HG03432 (cell line): Measurements from ENCODE around the gene PRRT2.
"Not testable (repeated sequence)": the region's sequence is repeated elsewhere in the genome, so short reads cannot be mapped to it uniquely, and the experiment has no call there.

Source experiments
- ATAC-seq: cut with Tn5 transposase; IDR thresholded peaks from one replicate; pipeline ENCODE4 v1.9.1; 2021; ENCODE audit warnings: mild to moderate bottlenecking, moderate library complexity; ENCODE audit not compliant: unreplicated experiment

The PRRT2 gene

DNA sequence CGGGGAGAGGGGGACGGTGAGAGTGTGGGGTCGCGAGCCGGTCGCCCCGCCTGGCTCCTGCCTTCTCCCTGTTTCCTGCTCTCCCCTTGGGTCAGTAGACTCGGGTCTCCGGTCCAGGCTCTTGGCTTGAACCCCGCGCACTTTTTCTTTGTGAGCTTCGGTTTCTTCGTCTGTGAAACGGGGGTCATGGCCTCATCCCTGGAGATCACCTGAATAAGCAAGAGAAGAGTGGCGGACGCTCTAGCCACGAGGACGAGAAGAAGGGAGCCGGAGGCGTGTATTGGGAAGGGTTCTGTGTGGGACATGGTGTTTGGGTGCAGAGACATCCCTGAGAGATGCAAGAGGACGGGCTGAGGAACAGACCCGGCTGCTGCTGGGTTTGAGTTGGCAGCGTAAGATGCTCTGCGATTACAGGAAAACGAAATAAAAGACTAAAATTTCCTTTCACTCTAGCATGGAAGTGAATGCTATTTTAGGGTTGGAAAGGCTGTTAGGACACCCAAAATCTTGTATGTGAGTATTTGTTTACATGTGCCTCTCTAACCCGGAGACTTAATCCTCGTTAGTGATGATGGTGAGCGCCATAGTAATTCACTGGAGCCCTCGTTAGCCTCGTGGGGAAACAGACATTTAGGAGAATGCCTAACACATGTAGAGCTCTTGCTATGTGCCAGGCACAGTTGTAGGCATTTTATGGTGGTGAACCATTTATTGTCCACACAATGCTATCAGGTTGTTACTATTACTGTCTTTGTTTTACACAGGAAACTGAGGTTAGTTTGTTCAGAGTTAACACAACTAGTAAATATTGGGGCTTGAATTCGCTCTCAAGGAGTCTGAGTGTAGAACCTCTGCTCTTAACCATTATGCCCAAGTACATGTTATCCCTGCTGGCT lies 20.8 kb upstream of the PRRT2 start:
- ATAC-seq: peak; percentile 7

DNA sequence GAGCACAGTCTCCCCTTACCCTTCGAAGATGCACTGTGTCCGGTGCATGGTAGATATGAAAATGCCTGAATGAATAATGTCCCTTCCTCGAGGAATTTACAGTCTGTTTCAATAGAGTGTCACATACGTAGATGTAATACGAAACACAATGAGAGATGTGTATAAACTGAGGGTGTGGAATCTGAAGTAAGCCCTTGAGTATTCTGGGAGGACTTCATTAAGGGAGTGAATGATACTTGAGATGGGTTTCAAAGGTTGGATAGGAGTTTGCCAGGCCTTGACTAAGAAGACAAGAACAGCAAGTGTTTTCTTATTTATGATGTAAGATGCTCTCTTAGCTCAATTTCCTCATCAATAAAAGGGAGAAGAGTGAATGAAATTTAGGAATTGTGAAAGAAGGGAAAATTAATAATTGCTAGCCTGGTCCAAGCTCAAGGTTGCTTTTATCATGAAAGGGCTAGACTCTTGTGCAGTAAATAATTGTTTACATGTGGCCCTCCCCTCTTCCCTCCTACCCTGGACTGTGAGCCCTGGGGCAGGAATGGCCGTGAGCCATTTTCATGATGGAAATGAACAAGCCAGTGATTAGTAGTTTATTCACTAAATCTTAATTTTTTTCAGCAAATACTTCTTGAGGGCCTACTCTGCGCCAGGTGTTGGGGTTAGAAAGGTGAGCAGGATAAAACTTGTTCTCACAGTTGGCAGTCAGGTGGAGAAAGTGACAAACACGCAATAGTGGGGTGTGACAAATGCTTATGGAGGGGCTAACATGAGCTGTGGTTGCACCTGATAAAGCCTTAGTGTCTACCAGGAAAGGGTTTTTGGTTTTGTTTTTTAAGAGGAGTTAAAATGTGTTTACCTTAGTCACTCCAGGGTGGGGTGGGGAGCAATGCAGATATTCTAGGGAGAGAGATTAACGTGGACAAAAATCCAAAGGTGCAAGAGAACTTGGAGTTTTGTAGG lies 19.9 kb upstream of the PRRT2 start:
- no peak for ATAC-seq

DNA sequence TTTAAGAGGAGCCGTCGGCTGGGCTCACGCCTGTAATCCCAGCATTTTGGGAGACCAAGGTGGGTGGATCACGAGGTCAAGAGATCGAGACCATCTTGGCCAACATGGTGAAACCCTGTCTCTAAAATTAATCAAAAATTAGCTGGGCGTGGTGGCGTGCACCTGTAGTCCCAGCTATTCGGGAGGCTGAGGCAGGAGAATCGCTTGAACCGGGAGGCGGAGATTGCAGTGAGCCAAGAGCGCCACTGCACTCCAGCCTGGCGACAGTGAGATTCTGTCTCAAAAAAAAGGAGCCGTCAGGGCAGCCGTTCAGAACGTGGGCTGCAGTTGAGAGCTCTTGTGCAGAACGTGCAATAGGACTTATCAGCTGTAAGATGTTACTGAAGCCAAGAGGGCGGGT lies 18.8 kb upstream of the PRRT2 start:
- ATAC-seq: not testable (repeated sequence)

DNA sequence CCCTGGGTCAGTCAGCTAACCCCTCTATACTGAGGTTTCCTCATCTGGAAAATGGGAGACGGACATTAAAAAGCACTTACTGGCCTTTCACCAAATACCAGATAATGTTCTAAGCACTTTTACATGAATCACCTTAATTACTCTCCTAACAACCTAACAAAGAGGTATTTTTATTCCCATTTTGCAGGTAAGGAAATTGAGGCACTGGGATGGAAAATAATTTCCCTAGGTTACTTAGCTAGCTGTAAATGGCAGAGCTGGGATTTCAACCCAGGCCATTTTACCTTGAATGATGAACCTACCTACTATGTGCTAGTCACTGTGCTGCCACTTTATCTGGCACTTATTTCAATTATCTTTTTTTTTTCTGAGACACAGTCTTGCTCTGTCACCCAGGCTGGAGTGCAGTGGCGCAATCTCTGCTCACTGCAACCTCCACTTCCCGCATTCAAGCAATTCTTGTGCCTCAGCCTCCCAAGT lies 17.7 kb upstream of the PRRT2 start:
- ATAC-seq: no peak

DNA sequence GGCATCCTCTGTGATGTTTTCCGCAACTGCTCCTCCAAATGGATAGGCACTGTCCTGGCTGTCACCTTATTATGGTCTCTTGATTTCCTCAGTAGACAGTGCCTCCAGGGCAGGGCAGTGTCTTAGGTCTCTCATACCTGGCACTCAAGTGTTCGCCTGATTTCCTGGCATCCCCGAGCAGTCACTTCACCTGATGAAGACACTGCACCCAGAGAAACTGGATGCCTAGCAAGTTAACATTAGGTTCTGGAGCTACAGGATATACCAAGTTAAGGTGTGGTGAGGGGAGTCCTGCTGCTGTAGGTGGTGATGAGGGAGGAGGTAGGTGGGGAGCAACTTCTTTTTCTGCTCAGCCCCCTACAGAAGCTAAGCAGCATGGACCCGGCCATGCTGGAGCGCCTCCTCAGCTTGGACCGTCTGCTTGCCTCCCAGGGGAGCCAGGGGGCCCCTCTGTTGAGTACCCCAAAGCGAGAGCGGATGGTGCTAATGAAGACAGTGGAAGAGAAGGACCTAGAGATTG lies 9.5 kb upstream of the PRRT2 start:
- ATAC-seq: no peak

DNA sequence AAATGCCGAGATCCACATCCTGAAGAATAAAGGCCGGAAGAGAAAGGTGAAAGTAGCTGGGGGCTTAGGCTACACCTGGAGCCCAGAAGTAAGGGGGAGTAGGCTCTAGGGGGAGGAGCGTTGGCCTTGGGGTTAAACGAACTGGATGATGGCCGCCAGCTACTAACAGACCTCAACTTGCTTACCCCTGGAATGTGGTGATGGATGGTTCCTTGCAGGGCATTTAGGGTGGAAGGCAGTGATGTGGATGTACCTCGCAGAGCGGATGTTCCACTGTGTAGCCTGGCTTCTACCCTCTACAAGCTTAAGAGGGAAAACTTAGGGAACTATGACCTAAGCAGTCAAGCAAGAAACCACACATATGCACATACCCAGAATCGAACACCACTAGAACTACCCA lies 8.0 kb upstream of the PRRT2 start:
- ATAC-seq: no peak

DNA sequence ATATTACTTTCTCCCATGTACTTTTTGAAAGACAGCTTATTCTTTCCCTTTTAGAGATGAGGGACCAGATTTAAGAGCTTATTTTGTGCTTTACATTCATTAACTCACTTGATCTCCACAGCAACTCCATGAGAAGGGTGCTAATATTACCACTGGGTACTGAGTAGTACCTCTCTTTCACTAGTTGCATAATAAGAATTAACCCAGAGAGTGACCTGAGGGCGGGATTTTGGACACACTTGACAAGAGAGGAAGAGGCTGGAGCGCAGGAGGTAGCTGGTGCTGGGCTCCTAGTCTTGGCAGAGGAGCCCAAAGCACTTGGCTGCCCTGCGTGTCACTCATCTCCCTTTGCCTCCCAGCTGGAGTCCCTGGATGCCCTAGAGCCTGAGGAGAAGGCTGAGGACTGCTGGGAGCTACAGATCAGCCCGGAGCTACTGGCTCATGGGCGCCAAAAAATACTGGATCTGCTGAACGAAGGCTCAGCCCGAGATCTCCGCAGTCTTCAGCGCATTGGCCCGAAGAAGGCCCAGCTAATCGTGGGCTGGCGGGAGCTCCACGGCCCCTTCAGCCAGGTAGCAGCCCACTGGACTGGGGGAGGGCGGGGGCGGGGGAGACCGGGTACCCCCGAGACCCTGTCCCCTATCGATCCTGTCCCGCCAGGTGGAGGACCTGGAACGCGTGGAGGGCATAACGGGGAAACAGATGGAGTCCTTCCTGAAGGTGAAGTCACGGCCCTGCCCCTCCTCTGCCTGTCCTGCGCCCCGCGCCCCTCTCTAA lies 7.3 kb upstream of the PRRT2 start:
- ATAC-seq: no peak

DNA sequence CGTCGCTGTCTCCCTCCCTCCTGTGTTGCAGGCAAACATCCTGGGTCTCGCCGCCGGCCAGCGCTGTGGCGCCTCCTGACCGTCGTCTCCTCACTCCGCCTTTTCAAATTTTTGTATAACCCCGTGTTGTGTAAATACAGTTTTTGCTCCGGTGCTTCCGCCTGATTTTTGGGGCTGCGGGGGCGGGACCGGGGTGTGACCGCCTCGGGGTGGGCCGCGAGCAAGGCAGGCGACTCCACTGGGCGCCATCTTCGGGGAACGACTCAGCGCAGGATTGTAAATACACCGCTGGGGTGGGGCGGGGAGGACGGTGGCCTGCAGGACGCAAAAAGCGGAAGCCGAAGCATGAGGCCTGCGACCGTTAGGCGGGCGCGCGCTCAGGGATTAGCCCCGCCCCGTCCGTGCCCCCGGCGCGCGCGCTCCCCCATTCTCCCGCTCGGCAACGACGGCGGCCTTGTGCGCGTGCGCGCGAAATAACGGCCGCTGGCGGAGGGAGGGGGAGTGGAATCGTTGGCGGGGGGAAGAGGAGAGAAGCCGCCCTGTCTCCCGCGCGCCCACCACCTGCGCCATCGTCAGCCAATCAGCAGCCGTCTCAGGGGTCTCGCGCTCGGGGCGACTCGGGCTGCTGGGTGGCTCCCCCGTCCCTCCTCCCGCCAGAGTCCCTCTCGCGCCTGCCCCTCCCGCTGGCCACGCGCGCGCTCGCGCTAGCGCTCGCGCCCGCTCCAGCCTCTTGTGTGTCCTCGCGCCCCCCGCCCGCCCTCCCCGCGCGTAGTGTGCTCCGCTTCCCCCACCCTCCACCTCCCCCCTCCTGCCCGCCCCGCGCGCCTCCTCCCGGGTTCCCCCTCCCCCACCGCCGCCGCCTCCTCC lies 6.5 kb upstream of the PRRT2 start:
- peak; percentile 55 for ATAC-seq

DNA sequence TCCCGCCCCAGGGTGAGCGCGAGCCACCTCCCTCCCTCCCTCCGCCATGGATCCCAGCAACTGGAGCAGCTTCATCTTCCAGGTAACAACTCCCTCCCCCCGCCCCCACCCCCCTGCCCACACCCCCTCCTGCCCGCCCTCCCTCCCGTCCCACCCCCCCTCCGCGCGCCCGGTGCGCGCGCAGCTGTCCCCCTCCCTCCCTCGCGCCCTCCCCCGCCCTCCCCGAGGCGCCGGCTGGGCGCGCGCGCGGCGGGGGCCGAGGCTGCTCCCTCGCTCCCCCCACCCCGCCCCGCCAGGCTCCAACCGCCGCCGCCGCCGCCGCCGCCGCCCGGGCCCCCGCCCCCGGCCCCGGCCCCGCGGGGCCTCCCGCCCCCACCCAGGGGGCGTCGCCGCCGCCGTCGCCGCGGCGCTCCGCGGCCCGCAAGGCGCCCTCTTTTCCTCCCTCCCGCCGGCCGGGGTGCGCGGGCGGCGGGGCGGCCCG lies 5.9 kb upstream of the PRRT2 start, which contains the start of gene MAZ:
Gene MAZ, plus strand, starts transcription at position 431 of the 481 bp plus-strand sequence. CDS start 173 bp downstream, outside the sequence.
- peak; percentile 5 for ATAC-seq

DNA sequence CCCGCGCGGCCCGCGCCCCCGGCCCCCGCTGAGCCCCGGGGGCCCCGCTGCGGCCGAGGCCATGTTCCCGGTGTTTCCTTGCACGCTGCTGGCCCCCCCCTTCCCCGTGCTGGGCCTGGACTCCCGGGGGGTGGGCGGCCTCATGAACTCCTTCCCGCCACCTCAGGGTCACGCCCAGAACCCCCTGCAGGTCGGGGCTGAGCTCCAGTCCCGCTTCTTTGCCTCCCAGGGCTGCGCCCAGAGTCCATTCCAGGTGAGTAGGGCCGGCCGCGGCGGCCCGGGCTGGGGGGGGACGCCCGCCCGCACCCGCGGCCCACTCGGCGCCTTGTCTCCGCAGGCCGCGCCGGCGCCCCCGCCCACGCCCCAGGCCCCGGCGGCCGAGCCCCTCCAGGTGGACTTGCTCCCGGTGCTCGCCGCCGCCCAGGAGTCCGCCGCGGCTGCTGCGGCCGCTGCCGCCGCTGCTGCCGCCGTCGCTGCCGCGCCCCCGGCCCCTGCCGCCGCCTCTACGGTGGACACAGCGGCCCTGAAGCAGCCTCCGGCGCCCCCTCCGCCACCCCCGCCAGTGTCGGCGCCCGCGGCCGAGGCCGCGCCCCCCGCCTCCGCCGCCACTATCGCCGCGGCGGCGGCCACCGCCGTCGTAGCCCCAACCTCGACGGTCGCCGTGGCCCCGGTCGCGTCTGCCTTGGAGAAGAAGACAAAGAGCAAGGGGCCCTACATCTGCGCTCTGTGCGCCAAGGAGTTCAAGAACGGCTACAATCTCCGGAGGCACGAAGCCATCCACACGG lies 5.2 kb upstream of the PRRT2 start:
- peak; percentile 2 for ATAC-seq

DNA sequence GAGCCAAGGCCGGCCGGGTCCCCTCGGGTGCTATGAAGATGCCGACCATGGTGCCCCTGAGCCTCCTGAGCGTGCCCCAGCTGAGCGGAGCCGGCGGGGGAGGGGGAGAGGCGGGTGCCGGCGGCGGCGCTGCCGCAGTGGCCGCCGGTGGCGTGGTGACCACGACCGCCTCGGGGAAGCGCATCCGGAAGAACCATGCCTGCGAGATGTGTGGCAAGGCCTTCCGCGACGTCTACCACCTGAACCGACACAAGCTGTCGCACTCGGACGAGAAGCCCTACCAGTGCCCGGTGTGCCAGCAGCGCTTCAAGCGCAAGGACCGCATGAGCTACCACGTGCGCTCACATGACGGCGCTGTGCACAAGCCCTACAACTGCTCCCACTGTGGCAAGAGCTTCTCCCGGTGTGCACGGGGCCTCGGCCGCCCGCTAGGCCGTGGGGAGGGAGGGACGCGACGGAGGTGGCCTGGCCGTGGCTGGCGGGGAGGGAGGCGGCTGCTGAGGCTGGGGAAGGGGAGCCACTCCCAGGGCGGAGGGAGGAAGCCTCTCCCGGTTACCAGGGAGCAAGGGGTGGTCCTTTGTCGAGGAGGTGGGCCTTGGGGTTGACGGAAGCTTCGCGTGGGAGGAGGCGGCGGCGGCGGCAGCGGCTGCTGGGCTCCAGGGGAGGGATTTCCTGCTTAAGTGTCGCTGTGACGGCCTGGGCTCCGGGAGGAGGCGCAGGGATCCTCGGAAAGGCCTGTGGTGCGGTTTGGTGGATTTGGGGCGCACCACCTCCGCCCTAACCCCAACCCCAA lies 4.4 kb upstream of the PRRT2 start:
- ATAC-seq: peak; percentile 25

DNA sequence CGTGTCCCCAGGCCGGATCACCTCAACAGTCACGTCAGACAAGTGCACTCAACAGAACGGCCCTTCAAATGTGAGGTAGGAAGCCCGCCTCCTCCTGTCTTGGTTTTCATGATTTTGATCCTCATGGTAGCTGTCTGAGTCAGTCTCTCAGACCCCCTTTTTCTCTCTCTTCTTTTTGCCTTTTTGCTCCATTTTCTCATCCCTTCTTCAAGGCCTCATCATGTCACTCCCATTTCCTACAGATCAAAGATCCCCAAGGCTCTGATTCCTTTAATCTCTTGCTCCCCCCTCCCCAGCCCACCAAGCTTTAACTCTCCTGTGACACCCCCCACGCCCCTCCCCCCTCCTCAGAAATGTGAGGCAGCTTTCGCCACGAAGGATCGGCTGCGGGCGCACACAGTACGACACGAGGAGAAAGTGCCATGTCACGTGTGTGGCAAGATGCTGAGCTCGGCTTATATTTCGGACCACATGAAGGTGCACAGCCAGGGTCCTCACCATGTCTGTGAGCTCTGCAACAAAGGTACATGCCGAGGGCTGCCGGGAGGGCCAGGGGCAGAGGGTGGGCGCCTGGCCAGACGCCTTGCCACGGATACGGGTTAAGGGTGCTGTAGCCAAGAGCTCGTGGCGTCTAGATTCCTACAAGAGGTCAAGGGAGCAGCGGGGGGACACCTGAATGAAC lies 3.6 kb upstream of the PRRT2 start:
- ATAC-seq: no peak

DNA sequence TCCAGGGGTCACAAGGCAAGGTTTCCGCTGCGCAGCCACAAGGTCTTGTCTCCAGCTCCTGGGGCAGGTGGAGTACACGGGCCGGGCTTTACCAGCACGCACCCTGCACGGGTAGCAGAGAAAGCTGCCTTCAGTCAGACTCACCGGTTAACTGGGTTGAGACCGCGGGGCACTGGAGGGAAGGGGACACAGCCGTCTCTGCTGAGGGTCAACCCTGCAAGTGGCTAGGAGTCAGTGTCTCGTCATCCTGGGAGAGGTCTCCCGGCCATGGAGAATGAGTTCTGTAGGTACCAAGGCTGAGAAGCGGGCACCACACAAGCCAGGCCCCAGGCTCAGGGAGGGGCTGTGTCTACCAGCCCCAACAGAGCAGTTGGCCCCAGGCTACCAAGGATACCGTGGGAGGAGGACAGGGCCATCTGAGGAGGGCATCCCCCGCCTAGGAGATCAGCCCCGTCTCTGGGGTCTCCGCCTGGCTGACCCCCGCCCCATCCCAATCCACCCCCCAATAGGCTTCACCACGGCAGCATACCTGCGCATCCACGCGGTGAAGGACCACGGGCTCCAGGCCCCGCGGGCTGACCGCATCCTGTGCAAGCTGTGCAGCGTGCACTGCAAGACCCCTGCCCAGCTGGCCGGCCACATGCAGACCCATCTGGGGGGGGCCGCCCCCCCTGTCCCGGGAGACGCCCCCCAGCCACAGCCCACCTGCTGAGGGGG lies 2.8 kb upstream of the PRRT2 start:
- no peak for ATAC-seq

DNA sequence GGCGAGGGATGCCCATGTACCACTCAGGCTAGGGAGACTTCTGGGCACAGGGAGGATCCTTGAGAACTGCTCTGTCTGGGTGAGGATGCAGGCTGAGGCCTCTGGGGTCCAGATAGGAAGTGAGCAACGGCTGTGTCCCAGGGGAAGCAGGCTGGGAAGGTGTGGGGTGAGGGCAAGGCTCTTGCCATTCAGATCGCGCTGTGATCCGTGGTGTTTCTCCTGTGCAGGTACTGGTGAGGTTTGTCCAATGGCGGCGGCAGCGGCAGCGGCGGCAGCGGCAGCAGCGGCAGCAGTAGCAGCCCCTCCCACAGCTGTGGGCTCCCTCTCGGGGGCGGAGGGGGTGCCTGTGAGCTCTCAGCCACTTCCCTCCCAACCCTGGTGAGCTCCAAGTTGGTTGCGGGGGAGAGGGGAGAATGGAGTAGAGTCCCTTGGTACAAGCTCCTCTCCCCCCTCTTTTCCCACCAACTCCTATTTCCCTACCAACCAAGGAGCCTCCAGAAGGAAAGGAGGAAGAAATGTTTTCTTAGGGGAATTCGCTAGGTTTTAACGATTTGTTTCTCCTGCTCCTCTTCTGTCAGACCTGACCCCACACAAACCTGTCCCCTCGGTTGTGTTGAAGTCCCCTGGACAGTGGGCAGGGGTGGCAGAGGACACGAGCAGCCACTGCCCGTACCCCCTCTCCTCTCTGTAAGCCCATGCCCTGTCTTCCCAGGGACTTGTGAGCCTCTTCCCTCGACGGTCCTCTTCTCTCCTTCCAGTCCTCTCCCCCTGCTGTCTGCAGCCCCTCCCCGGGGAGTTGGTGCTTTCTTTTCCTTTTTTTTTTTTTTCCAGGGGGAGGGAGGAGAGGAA lies 1.9 kb upstream of the PRRT2 start:
- no peak for ATAC-seq

DNA sequence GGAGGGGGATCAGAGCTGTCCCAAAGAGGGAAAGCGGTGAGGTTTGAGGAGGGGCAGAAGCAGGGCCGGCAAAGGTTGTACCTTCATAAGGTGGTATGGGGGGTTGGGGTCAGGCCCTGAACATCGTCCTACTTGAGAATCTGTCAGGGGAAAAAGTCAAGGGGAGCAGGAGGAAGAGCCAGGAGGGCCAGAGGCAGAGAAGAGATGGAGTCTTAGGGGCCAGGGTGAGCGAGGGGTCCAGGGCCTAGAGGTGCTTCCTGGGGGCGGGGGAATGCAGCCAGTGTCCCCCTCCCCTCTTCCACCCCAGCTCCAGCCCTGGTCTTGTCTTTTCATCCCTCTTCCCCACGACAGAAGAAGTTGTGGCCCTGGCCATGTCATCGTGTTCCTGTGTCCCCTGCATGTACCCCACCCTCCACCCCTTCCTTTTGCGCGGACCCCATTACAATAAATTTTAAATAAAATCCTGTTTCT lies 1.3 kb upstream of the PRRT2 start:
- ATAC-seq: no peak
